Activated naive CD4-positive, alpha-beta T cell treated with anti-CD3 and anti-CD28 coated beads, Interleukin-2, amount 50 U/mL, for 16 hours (primary cell): ENCODE measurements around the gene POU6F2.
"Not testable (repeated sequence)": the region's sequence is repeated elsewhere in the genome, so short reads cannot be mapped to it uniquely, and the experiment has no call there.

Experiments used
- DNase-seq: peaks from one replicate; pipeline ENCODE4 v3.0.0-alpha.2; 2020

The POU6F2 gene, protein sequence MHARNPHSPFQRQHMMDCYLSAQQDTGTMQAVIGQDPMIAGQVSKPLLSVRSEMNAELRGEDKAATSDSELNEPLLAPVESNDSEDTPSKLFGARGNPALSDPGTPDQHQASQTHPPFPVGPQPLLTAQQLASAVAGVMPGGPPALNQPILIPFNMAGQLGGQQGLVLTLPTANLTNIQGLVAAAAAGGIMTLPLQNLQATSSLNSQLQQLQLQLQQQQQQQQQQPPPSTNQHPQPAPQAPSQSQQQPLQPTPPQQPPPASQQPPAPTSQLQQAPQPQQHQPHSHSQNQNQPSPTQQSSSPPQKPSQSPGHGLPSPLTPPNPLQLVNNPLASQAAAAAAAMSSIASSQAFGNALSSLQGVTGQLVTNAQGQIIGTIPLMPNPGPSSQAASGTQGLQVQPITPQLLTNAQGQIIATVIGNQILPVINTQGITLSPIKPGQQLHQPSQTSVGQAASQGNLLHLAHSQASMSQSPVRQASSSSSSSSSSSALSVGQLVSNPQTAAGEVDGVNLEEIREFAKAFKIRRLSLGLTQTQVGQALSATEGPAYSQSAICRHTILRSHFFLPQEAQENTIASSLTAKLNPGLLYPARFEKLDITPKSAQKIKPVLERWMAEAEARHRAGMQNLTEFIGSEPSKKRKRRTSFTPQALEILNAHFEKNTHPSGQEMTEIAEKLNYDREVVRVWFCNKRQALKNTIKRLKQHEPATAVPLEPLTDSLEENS

DNA sequence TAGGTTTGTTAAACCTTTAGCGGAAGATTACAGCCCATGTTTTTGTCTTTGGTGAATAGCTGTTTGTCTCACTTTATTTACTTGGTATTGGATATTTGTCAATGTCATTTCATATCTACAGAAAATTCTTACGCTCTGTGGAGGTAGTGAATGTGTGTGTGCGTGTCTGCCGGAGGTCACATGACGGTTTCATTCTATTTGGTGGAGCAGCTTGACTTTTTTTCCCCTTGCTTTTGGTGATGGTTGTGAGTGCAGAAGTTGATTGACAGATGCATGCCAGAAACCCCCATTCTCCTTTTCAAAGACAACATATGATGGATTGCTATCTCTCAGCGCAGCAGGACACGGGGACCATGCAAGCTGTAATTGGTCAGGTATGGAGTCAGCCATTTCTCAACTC lies at the start of gene POU6F2:
Gene POU6F2 (plus strand): TSS at position 225 of the 400 bp plus-strand sequence. CDS start 45 bp downstream, at position 270.
- DNase-seq, result no peak

DNA sequence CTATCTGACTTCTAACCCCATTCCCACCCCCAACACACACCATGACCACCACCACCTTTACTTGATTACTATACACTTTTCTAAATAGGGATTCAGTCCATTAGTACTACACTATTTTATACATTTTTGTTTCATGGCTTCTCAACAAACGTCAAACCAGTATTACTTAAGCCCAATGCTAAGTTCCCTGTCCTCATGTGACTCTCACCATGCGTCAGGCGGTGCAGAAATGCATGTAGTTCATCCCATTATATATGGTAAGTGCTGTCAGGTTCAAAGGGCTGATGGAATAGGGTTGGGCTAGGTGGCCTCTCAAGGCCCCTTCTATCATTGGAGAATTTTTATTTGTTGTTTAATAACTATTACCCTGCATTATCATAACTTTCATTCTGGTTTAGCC lies 49.2 kb upstream of the POU6F2 start:
- no peak for DNase-seq

DNA sequence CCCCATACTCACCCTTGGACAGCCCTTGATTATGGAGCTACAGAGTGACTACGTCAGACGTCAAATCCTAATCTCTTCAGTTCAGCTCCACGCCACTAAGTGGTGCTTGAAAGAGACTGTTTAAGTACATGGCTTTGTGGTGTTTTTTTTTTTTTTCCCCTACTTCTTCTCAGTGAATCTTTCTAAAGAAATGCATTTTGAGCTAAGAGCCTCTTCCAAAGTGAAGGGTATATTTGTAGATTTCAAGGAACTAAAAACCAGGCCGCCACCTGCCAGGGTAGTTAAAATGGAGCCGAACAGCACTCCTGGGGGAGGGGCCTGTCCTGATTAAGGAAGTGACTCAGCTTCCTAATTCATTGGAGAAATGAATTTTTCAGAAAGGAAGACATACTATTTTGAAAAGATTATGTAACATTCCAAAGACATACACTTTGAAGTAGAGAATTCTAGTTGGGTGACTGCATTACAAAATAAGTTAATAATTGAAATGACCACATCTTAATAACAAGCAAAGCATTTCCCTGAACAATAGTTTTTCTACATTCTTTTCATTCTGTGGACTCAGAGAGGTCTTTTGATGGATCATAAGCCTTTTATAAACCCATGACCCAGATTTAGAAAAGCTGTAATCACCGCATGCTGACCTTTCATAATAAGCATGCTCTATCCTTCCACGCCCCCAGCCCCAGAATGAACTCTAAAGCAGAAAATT lies 48.1 kb upstream of the POU6F2 start:
- DNase-seq, result no peak

DNA sequence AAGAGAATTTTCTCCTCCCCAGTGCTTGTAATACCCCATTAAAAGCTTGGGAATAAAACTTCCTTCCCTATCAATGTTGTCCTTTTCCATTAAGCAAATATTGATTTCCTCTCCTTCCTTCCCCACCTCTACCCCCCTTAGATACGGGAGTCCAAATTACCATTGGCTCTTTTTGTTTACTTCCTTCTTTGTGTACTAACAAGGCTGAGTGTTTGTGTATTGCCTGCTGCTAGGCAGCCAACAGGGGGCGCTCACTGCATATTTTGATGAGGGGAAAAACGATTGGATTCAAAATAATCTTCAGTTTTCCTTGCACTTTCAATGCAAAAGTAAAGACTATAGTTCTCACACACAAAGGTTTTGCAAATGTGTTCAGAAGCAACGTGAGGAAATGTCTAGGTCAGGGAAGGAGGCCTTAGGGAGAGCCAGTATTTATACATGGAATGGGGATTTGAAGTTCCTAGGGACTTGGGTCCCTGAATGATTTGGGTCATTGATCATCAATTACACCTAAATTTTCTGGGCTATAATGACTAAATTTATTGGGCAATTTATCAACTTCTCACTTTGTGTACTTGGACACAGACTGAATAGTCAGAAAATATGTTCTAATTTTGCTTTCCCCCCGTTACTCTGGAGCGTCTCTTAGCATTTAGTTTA lies 45.1 kb upstream of the POU6F2 start:
- peak; percentile 26 for DNase-seq

DNA sequence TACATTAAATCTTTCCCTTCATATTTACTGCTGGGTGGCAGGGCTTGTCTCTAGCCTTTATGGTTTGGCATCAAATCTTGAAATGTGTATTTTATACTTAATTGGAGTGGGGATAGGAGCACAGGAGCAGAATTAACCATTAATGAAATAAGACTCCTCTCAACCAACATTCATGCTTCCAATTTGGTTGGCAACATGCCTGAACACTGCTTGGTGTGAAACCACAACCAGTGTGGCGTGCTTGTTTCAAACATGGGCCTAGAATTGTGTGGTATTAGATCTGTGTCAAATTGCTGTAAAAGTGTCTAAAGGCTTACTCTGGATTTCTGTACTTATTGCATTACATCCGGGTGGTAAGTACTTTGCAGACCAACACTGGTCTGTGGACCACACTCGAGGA lies 43.7 kb upstream of the POU6F2 start:
- no peak for DNase-seq

DNA sequence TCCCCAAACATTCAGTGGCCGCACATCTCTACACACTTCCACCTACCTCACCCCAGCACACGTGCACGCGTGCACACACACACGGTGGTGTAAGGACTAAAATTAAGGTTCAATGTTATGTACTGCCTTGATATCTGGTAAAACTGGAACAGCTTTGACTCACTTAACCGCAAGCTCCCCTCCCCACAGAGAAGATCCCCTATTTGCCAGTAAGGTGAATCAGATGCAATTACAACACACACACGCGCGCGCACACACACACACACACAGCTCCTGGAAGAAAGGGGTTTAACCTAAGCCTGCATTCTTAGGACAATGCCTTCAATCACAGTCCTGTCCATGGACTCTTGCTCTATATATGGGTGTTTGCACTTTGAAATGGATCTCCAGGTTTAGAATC lies 43.2 kb upstream of the POU6F2 start:
- DNase-seq, result no peak

DNA sequence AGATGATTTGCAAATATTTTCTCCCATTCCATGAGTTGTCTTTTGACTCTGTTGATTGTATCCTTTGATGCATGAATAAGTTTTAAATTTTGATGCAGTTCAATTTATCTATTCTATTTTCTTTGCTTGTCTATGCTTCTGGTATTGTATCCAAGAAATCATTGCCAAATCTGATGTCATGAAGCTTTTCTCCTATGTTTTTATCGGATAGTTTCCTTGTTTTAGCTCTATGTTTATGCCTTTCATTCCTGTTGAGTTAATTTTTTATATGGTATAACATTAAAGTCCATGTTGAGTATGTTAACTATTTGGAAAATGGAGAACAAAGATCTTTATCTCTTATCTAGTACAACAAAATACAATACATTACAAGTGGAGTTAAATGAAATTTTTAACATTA lies 41.1 kb upstream of the POU6F2 start:
- no peak for DNase-seq

DNA sequence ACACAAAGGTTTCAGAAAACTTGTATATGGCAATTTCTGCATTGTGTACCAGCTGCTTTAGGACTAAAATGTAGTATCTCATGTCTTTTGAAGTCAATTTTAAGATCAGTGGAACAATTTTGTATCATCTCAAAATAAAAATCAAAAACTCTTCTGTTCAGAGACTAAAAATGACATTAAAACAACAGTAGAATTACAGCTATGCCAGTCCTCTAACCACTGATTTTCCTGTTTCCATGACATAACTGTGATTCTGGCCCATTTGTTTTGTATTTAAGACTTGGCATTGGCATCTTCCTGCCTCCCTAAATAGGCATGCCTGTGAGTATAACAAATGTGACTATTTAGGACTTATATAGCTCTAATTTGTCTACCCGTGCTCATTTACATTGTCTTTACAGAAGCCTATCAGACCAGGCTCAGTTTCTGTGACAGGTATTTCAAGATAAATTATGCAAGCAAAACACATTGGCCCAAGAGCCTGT lies 39.7 kb upstream of the POU6F2 start:
- DNase-seq, result no peak

DNA sequence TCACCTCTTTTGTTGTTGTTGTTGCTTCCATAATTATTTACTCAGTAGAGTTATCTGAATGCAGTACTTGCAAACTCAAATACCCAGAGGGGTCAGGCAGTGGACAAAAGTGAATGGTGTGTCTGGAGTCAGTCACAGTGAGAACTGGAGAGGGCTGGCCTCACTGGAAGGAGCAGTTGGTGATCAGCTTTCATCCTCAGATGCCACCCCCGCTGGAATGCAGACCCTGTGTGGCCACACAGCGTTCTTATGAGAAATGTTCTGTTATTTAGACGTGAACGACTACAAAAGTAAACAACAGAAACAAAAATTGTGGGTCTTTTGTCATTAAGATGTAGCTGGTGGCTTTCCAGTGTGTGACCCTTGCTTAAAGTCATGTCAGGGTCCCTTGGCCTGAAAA lies 39.1 kb upstream of the POU6F2 start:
- no peak for DNase-seq

DNA sequence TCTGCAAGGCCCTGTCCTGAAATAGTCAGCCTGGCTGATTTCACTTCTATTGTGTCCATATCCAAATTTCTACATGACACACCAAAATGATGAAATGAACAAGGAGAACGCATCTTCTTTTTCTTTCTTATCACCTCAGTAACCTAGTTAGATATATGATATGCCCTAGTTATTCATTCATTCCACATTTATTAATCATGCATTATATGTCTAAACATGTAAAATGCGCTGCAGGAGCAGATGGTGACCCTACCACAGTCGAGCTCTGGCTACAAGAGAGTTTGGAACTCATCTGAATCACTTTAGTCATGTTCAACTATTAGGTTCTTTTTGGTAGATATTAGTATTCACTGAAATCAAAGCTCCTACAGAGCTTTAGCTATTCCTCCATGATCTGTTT lies 36.9 kb upstream of the POU6F2 start:
- DNase-seq, result no peak

DNA sequence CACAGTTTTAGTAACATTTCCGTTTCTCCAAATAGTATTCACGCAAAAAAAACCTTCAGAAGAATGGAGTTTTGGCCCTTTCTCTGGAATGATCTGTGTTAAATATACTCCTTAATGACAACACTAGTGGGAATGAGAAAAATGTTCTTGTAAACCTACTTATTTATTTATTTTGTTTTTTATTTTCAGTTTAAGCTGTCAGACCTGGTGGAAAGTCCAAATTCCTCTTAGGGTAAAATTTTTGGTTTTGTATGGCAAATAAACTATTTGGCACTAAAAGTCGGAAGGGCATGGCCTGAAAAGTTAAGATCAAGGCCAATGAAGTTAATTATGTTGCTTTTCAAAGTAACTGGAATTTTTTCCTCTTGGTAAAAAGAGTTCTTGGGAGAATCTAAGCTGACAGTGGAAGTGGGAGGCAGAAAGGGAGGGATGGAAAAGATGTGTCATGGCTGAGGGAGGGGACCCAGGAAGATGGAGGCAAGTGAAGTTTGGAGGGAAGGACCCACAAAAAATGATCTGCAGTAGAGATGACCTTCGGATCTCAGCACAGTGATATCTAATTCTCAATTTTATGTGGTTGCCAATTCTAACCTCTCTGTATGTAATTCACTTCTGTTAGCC lies 35.2 kb upstream of the POU6F2 start:
- no peak for DNase-seq

DNA sequence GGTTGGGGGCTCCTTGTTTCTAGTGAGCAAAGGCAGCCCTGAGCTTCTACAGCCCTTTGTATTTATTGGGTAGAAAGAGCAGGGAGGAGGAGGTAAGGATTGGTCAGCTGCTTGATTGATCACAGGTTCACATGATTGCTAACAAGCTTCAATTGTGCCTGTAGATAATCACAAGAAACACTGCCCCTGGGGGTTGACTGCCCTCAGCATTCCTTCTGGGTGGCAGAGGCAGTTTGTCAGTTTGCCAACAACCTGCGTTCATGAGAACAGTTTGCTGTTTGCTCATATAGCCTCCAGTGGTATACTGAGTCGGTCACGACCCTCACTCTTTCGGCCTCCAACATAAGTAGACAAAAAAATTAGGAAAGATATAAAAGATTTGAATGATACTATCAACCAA lies 30.2 kb upstream of the POU6F2 start:
- DNase-seq, result not testable (repeated sequence)

DNA sequence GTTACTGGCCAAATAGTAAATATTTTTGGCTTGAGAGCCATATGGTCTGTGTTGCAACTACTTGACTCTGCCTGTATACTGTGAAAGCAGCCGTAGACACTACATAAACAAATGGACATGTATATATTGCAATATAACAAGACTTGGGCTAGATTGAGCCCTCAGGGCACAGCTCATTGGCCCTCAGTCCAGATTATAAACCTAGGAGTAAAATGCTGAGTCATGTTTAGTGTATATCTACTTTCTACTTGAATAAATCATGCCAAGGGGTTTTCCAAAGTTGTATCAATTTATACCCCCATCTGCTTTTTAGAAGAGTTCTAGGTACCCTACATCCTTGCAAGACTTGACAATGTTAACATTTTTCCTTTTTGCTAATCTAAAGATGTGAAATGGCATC lies 27.4 kb upstream of the POU6F2 start:
- DNase-seq, result no peak

DNA sequence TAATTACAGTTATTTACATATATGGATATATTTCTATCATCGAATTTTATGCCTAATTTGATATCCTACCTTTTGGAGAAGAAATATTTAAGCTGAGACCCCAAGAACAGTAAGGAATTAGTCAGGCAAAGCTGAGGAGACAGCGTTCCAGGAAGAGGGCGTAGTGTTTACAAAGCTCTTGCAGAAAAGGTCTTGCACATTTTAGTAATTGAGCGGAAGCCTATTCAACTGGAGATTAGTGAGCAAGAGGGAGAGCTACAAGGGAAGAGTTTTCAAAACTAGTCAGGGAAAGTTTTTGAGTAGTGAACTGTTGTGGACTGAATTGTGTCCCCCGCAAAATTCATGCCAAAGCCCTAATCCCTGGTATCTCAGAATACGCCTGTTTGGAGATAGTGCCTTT lies 26.5 kb upstream of the POU6F2 start:
- no peak for DNase-seq

DNA sequence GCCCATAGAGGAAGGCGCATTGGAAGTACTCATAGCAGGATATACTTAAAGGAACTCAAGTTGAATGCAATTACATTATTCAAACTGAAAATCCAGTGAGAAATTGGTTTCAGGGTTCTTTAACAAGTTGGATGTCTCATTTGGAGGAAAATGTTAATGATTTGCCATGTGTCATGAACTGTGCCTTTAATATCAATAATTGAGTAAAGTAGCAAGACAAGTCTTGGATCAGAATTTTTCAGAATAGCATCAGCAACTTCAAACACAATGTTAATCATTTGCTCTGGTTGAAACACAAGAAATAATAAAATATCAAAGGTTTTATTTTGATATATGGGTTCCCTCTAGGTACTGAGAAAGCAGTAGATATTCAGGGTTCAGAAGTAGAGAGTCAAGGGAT lies 24.5 kb upstream of the POU6F2 start:
- DNase-seq, result no peak

DNA sequence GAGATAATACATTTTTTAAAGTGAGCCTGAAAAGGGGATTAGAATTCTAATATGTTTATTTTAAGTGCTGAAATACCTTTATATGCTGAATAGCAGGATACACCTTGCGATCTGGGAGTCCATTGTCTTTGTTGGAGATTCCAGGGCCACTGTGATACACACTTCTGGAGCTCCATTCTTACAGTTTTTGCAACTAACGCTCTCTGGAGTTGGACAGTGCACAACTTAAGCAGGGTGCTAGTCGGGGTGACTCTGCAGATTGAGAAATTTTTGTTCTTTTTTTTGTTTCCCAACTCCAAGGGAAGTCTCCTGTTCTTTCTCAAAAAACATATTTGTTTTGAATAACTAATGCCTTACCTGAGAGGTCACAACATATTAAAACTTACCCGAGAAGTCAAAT lies 23.7 kb upstream of the POU6F2 start:
- no peak for DNase-seq

DNA sequence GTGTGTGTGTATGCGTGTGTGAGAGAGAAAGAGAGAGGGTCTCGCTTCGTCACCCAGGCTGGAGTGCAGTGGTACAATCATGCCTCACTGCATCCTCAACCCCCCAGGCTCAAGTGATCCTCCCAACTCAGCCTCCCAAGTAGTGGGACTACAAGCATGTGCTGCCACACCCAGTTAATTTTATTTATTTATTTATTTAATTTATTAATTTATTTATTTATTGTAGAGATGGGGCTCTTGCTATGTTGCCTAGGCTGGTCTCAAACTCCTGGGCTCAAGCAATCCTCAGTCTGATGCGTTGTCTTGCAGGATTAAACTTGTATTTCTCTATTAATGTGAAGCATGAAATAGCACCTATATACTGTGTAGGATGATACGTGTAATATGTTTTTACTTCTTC lies 21.8 kb upstream of the POU6F2 start:
- no peak for DNase-seq

DNA sequence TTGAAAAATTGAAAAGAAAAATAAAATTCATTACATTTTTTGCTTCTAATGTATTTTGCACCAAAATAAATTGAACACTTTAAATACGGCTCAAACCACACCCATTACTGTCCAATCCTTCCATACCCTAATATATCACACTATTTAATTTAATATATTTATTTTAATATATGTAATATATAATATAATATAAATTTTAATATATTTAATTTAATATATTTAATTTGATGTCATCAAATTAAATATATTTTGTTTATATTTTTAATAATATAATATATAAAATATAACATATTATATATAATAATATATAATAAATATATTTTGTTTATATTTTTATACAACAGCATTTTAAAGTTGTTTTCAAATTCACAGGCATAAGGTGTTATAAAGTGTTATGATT lies 15.7 kb upstream of the POU6F2 start:
- DNase-seq, result no peak

DNA sequence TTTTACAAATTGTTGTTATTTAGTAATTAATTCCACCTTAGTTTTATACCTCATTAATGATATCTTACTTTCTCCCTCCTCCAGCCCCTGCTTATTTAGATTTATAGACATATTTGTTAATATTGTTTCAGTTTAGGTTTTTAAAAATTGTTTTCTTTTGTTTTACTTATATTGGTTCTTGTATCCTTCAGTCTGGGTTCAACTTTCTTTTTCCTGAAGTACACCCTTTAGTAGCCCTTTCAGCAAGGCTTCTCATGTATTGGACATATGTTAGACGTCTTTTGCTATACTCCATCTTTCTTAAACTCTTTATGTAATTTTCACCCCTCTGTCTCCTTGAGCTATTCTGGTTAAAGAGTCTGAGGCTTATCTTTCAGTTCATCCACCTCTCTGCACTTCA lies 12.8 kb upstream of the POU6F2 start:
- DNase-seq, result no peak

DNA sequence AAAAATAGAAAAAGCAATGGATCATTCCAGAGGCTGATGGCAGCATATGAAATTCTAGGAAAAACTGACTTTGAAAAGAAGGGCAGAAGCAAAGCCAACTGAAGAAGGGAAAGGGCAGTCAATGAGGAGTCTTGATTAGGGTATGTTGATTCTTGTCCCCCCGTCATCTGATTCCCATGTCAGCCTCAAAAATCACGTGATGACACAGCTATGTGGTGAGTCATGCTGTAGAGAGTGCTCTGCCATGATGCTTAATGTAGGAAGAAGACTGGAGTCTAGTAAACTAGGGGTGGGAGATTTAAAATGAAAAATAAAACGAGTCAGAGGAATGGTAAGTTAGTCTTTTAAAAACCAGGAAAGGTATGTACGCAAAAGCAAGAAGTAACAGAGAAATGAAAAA lies 3.9 kb upstream of the POU6F2 start:
- DNase-seq, result no peak

DNA sequence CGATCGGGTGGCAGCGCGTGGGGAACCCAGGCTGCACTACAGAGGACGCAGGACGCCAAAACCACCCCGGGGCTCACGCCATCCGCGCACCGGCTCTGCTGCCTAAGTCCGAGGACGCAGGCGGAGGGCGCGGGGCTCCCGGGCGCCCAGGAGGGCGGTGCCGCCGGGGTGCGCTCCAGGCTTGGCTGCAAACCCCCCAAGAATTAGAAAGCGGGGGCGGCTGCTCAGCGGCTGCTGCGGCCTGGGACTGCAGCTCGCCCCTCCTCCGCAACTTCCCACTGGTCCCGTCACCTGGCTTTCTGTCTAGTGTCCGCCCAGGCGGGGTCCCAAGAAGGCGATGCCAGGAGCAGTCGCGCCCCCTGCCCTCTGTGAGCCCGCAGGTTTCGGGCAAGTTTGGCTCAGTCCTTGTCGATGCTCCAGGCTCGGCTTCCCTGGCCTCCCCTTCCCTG lies 1.7 kb upstream of the POU6F2 start:
- no peak for DNase-seq

DNA sequence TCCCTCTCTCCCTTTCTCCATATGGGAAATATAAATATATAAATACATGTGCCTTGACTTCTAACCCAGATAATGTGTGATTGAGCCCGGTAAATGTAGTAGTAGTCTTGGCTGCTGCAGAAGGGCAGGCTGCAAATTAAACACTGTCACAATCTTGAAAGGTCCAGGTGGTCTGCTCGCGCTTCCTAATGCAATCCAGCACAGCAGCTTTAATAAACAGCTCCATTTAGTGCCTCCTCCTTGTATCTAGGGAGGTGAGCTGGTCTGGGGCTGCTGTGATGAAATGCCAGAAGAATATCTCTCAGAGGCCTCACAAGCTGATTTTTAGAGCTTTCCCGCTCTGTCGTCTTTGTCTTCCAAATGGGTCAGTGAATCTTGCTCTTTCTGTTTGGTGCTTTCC lies 782 bp downstream of the POU6F2 start:
- DNase-seq, result no peak

DNA sequence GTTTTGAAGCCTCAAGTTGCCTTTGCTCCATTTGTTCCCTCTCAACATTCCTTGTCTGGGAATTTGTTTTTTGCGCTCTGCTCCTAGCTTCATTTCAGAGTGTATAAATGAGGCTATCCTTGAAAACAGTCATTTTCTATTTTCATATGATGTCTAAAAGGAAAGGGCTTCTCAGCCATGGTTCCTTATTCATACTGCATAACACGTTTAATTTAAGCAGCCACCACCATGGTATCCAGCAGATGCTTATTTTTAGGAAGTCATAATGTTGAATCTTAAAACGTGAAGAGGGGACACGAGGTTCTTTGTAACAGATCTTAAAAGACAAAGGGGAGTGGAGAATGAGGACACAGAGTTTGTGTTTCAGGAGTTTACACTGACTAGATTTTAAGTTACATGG lies 14.5 kb downstream of the POU6F2 start:
- DNase-seq, result no peak
